HG03432 (cell line): ENCODE measurements around the gene LHX2.
"Not testable (repeated sequence)": the region's sequence is repeated elsewhere in the genome, so short reads cannot be mapped to it uniquely, and the experiment has no call there.

Experiments
- ATAC-seq: cut with Tn5 transposase; IDR thresholded peaks from one replicate; pipeline ENCODE4 v1.9.1; 2021; ENCODE audit warnings: mild to moderate bottlenecking, moderate library complexity; ENCODE audit not compliant: unreplicated experiment

The LHX2 gene

GRCh38 chr9:124011460-124012301 lies at the start of gene LHX2:
LHX2 (plus strand) TSS chr9:124011768; CDS start chr9:124012349, 581 bp downstream.
- ATAC-seq, result peak; percentile 71

GRCh38 chr9:123964761-123965160 lies 46.8 kb upstream of the LHX2 start:
- no peak for ATAC-seq

GRCh38 chr9:123965801-123966686 lies 45.5 kb upstream of the LHX2 start:
- no peak for ATAC-seq

- ATAC-seq, result no peak
Measured at GRCh38 chr9:123967323-123967722, 44.2 kb upstream of the LHX2 start.

- no peak for ATAC-seq
Measured at GRCh38 chr9:123972618-123973017, 39.0 kb upstream of the LHX2 start.

GRCh38 chr9:123973590-123974223 lies 37.9 kb upstream of the LHX2 start:
- ATAC-seq, result no peak

- no peak for ATAC-seq
Measured at GRCh38 chr9:123974471-123974870, 37.1 kb upstream of the LHX2 start.

GRCh38 chr9:123975871-123976270 lies 35.7 kb upstream of the LHX2 start:
- no peak for ATAC-seq

GRCh38 chr9:123976579-123976978 lies 35.0 kb upstream of the LHX2 start:
- not testable (repeated sequence) for ATAC-seq

GRCh38 chr9:123978981-123979380 lies 32.6 kb upstream of the LHX2 start:
- no peak for ATAC-seq

- ATAC-seq, result no peak
Measured at GRCh38 chr9:123982535-123982934, 29.0 kb upstream of the LHX2 start.

- no peak for ATAC-seq
Measured at GRCh38 chr9:123983047-123983446, 28.5 kb upstream of the LHX2 start.

GRCh38 chr9:123984802-123985201 lies 26.8 kb upstream of the LHX2 start:
- ATAC-seq, result no peak

- no peak for ATAC-seq
Measured at GRCh38 chr9:123985869-123986268, 25.7 kb upstream of the LHX2 start.

GRCh38 chr9:123990427-123990826 lies 21.1 kb upstream of the LHX2 start:
- no peak for ATAC-seq

GRCh38 chr9:123992679-123993078 lies 18.9 kb upstream of the LHX2 start:
- not testable (repeated sequence) for ATAC-seq

GRCh38 chr9:123996731-123997421 lies 14.7 kb upstream of the LHX2 start:
- ATAC-seq, result peak; percentile 39

GRCh38 chr9:123997665-123998277 lies 13.8 kb upstream of the LHX2 start:
- ATAC-seq, result peak; percentile 66

- ATAC-seq, result no peak
Measured at GRCh38 chr9:123998278-123998925, 13.2 kb upstream of the LHX2 start.
